GM10266 (cell line): ENCODE data around the gene GNA12.

Experiments used
- DNase-seq: peaks from one replicate; pipeline ENCODE4 v3.0.0; 2012; ENCODE audit errors: extremely low spot score
- TF ChIP-seq, protein P1 (sequence below): IDR thresholded peaks from 2 replicates; pipeline ENCODE4 v1.5.1; 2012; ENCODE audit warnings: mild to moderate bottlenecking, low read depth; ENCODE audit not compliant: control insufficient read depth, insufficient read depth; ENCODE audit errors: missing control alignments

GNA12 gene

DNA sequence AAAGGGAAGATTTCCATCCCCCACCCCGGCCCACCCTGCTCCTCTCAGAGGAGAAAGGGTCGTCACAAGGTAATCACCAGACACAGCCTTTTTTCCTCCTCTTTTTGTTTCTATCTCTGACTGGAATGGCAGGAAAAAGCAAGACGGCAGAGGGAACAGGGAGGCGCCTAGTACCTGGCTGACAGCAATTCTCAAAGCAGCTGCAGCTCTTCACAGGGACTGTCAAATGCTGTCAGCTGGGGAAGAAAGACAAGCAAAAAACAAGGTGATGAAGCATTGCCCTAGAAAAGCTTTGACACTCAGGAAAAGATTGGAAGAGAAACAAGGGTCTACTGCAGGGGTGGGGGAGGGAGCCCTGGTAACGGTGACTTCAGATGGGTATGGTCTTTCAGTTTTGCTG lies 52.7 kb downstream of the GNA12 start:
- TF ChIP-seq, protein P1, sequence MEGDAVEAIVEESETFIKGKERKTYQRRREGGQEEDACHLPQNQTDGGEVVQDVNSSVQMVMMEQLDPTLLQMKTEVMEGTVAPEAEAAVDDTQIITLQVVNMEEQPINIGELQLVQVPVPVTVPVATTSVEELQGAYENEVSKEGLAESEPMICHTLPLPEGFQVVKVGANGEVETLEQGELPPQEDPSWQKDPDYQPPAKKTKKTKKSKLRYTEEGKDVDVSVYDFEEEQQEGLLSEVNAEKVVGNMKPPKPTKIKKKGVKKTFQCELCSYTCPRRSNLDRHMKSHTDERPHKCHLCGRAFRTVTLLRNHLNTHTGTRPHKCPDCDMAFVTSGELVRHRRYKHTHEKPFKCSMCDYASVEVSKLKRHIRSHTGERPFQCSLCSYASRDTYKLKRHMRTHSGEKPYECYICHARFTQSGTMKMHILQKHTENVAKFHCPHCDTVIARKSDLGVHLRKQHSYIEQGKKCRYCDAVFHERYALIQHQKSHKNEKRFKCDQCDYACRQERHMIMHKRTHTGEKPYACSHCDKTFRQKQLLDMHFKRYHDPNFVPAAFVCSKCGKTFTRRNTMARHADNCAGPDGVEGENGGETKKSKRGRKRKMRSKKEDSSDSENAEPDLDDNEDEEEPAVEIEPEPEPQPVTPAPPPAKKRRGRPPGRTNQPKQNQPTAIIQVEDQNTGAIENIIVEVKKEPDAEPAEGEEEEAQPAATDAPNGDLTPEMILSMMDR, result no peak
- no peak for DNase-seq

DNA sequence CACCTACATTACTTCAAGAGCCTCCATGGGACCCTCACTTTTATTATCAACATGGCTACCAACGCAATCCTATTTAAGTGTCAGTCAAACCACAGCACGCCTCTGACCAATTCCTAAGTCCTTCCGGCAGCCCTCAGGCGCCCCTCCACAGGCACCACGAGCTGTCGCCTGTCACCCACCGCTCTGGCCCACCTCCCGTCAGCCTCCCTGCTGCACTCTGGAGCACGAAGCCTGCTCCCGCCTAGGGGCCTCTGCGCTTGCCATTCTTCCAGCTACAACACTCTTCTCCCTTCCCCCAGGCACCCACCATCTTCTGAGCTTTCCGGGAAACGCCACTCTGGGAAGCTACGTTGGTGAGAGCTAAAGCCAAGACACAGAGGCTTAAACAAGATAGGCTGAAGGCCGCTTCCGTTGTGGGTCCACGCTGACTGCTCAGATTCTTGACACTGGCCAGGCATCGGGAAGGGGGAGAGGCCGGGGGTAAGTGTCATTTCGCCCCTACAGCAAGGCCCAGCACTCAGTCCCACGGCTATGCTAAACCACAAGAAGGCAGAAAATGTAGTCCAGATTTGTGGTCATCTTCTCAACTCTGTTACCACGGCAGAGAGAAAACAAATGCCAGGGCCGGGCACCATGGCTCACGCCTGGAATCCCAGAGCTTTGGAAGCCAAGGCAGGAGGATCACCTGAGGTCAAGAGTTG lies 56.7 kb downstream of the GNA12 start:
- TF ChIP-seq, protein P1, result no peak

DNA sequence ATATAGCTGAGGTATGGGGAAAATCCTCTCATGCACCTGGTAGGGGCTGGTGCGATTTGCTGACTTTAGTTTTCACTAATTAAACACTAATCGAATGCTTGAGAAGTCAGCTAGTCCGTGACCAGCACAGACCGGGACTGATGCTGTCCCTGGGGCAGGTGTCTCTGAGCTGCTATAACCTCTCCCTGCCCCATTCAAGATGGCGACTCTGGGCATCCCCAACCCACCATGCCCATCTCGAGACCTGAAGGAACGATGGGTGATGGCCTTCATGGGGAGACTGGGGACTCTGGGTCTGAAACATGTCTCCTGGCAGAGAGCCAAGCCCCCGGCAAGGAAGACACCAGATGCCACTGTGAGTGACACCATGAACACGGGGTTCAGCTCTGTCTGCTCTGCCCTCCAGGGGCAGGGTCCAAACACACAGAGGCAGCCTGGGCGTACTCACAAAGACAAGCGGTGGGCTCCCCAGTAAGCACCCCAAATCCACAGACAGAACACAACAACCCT lies 57.4 kb downstream of the GNA12 start:
- TF ChIP-seq, protein P1, result no peak
- DNase-seq, result no peak

More for the DNA sequence above, 56.7 kb downstream of the GNA12 start:
- no peak for DNase-seq

DNA sequence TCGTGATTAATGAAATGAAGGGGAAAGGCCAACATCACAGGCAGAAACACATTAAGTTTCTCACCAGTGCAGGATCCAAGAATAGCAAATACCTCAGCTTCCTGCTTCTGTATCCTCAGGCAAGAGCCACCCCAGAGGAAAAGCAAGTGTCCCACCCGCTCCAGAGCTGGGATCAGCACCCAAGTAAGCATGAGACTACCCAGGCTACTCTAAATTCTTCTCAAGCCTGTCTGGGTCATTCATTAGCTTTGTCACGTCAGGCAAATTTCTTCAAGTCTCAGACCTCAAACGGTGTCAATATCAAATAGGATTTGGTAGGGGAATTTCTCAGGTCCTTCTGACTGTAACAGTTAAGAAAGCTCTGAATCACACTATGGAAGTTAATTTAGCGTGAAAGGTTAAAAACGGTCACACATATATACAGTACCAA lies 59.0 kb downstream of the GNA12 start:
- peak; percentile 67 for DNase-seq
- TF ChIP-seq, protein P1, result no peak

DNA sequence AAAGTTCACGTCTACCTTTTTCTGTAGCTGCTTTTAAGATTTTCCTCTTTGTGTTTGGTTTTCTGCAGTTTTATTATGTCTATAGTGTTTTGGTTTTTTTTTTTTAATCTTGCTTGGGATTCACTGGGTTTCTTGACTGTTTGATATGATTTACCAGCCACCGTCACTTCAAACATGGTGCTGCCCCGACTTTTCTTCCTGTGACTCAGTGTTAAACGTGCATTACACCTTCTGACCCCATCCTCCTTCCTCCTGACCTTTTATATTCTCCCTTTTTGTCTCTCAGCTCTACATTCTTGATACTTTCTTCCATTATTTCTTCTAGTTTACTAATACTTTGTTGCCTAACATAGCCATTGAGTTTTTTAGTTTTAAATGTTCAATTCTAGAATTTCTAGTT lies 61.5 kb downstream of the GNA12 start:
- no peak for DNase-seq
- TF ChIP-seq, protein P1, result no peak

DNA sequence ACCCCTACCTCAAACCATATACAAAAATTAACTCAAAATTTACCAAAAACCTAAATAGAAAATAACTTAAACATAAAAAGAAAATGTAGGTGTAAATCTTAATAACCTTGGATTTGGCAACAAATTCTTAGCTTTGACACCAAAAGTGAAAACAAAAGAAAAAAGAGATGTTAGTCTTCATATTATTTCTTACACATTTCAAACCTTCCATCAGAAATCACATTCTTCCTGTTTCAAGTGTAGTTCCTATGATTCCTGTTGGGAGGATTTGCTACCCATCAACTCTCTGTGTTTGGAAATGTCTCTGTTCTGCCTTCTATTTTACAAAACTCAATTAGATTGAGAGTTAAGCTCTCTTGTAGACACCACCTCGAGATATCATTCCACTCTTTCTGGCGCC lies 62.0 kb downstream of the GNA12 start:
- TF ChIP-seq, protein P1, result no peak
- no peak for DNase-seq

DNA sequence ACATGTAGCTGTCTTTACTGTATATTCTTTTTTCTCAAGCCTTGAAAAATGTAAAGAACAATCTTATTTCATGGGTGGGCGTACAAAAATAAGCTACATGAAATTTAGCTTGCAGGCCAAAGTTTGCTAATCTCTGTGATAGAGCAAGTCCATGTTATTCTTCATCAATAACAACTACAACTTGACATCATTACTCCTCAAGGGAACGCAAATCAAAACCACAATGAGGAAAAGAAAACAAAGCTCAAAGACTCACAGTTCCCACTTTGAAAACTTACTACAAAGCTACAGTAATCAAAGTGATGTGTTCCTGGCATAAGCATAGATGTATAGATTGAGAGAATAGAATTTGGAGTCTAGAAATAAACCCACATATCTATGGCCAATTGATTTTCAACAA lies 62.5 kb downstream of the GNA12 start:
- DNase-seq, result no peak
- TF ChIP-seq, protein P1, result no peak
